Measurements from ENCODE around the gene DIP2B.
A peak's percentile ranks its signal among the peaks of the same experiment; 100 is the strongest.
"Not testable (repeated sequence)": the region's sequence is repeated elsewhere in the genome, so short reads cannot be mapped to it uniquely, and the experiment has no call there.

DIP2B gene

DNA sequence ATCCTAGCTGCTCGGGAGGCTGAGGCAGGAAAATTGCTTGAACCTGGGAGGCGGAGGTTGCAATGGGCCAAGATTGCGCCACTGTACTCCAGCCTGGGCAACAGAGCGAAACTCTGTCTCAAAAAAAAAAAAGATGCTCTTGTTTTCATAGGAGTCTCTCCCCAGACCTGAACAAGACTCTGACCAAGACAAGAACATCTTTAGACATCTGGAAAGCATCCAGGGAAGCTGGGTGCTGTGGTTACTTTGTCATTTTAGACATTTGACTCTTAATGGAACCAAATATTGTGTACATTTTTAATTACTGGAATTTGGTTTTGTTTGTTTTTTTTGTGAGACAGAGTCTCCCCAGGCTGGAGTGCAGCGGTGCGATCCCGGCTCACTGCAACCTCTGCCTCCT, 238.0 kb downstream of the DIP2B start:
- no peak for DNase-seq

DNA sequence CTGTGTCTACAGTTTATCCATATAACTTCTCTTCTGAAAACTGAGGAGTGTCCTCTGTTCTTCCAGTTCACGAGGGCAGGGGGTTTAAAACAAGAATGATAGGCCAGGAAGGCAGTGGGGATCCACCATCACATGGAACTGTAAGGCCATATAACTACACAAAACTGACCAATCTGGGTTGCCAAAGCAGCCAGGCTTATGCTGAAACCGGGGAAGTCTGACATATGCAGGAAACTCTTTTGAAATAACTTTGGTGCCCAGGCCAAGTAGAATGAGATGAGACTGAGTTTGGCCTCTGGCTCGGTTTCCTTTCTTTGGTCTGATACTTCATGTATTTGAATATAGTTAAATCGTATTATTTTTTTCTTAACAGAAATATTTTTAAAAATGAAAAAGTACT, 241.1 kb downstream of the DIP2B start:
- no peak for DNase-seq

DNA sequence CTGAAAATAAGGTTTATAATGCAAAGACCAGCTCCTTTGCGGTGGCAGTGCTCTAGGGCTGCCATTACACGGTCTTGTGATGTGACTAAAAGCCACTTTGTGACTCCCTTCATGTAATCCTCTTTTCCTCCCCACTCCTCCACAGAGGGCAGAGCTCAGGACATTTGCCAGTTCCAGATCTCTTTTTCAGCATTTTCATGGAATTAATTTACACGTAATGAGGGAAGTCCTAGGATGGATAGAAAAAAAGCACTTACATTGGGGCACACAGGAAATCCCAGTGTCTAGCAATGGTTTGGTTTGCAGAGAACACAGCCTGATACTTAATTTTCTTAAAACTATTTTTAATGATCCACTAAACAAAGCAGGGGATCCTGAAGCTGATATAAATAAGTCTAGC, 241.6 kb downstream of the DIP2B start:
- no peak for DNase-seq

DNA sequence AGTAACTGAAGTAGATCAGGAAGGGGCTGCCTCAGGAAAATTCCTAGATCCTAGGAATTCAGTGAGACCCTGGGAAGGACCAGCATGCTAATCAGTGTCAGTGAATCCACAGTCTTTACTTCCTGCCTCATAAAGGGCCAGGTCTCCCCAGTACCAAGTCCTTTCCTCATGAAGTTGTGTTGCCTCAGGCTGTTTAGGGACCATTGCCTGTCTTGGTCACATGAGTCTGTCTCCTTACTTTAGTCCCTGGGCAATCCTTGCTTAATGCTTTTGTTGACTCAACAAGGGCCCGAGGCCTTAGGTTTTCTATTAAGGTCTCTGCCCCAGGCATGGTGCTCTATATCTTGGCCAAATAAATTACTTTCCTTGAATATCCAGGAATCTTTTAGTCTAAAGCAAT, 243.0 kb downstream of the DIP2B start:
- DNase-seq = no peak

DNA sequence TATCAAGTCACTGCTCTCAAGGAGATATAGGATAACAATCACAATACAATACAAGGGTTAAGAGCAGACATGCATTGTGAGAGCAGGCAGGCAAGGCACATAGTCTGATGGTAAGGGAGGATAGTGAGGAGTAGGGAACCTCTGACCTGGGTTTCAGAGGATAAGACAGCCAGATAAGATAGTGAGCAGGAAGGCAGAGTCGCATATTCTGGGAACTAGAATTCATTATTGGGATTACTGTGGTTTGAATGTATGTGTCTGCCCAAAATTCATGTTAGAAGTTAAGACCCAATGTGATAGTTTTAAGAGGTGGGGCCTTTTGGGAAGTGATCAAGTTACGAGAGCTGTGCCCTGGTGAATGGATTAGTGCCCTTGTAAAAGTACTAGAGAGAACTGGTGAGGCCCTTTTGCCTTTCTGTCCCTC, 244.7 kb downstream of the DIP2B start:
- no peak for DNase-seq

DNA sequence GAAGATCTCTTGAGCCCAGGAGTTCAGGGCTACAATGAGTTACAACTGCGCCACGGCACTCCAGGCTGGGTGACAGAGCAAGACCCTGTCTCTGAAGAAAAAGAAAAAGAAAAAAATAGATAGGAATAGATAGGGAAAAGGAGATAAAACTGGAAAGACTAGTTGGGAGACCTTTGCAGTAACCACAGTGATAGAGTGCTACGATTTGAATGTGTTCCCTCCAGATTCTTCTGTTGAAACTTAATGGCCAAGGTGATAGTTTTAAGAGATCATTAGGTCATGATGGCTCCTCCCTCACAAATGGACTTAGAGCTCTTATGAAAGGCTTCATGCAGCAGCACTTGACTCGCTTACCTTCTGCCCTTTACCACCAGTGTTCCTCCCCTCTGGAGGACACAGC, 245.6 kb downstream of the DIP2B start:
- DNase-seq = no peak

DNA sequence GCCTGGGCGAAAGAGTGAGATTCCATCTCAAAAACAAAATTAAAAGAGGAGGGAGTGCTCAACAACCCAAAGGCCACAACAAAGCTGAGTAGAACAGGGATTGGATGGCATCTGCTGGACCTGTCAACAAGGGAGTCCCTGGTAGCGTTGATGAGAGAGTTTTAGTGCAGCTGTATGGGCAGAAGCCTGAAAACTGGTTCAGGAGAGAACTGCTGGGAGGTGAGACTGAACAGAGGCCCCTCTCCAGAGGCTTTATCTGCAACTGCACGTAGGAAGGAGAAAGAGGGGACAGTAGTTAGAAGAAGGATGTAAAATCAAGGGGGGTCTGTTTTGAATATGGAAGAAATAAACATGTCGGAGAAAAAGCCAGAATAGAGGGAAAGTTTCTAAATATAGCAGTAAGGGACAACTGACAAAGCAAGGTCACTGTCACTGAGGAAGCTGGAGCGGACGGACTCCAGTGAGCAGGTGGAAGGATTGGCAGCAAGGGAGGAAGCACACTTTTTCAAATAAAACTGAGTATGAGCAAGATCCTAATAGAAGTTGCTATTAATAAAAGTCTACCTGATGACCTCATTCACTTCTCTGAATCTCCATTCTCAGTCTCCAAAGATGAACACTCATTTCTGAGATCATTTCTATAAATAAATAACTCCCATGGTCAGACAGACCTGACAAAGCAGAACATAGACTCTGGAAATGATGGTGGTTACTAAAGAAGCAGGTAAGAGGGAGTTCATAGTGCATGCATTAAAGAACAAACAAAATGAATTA, 247.3 kb downstream of the DIP2B start:
- no peak for DNase-seq

DNA sequence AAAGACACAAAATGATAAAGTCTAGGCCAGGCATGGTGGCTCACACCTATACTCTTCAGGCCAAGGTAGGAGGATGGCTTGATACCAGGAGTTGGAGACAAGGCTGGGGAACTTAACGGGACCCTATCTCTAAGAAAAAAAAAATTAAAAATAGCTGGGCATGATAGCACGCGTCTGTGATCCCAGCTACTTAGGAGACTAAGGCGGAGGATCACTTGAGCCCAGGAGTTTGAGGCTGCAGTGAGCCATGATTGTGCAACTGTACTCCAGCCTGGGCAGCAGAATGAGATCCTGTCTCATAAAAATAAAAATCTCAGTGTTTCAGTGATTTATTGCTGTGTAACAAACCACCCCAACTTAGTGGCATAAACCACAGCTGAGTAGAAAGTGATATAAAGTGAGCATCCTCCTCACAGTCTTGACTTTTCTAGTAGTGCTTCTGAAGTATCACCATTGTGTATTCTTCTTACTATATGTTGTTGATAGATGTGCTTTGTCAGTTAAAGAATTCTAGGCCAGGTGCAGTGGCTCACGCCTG, 248.5 kb downstream of the DIP2B start:
- no peak for DNase-seq

DNA sequence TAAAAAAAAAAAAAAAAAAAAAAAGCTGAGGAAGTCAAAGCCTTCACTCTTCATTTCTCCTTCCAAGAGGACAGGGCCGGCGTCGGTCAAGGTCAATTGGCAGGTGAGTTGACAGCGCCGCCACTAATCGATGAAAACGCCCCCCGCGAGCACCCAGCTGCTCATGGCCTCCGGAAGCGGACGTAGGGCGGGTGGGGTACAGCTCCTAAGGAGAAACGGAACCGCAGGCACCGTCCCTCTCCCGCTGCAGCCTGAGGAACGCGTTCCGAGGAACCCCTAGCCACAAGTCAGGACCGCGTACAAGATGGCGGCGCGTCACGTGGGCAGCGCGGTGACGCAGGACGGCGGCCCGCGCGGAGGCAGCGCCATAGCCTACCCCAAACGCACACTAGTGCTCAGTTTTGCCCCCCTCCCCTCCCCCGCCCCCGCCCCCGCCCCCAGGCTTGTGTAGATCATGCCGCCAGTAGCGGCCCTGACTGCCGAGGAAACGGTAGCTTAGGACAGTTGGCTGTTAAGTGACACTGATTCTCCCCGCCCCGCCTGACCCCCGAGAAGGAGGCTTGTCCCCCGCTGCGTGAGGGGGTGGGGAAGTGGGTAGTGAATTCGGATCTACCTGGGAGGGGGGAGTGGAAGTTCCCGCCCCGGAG, 259.0 kb downstream of the DIP2B start, which contains the start of gene ATF1:
ATF1 (plus strand) TSS at position 463 of the 647 bp plus-strand sequence. CDS start 16,045 bp downstream, outside the sequence.
- DNase-seq = peak; percentile 90

DNA sequence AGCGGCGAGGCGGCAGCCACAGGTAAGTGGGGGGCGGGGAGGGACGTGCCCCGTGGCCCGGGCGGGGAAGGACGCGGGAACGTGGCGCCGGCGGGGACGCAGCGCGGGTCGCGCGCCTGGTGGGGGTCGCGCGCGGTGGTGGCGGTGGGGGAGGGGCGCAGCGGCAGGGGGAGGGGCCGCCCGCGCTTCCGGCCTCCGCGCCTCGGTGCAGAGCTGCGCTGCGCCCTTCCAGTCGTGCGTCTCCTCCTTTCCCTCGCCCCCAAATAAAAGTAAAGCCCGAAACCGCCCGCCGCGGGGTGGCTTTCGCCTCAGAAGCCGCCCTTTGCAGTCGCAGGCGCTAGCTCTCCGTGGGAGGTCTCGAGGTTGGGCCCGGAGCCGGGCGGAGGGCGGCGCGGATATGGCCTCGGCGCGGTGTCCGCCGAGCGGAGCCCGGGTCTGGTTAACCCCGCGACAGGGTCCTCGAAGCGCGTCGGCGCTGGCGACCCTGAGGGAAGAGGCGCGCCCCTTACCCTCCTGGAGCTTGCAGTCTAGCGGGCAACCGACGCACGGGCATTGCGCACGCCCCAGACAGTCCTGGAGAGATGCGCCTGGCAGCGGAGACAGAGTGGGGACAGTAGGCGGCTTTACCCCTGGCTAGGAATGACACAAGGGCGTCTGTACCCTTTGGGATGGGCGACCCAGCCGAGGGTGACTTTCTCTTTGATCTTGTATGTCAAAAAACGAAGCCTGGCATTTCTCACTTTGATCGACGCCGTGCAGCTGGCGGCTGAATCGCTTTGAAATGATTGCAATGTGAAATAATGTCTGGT, 259.7 kb downstream of the DIP2B start:
- DNase-seq = peak; percentile 79

DNA sequence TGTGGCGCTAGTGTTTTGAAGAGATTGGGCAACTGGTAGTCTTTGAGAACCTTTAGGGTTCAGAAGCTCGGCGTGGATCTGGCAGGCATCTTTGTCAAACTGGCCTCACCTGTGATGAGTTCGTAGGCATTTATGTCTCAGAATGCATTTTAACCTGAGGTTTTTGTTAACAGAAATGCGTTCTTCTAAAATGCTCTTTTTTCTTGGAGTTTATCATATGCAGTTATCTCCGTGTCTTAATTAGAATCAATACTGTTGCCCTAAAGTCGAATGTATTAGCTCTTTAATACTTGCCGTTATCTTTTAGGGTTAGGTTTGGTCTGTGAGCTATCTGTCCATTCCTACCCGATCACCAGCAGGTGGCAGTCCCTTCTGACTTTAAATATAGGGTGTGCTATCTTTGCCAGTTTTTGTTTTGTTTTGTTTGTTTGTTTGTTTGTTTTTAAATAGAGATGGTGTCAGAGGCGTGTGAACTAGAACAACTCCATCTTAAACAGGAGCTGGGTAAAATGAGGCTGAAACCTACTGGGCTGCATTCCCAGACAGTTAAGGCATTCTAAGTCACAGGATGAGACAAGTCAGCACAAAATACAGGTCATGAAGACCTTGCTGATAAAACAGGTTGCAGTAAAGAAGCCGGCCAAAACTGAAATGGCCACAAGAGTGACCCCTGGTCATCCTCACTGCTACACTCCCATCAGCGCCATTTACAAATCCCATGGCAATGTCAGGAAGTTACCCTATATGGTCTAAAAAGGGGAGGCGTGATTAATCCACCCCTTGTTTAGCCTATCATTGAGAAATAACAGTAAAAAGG, 260.5 kb downstream of the DIP2B start:
- DNase-seq = peak; percentile 55

DNA sequence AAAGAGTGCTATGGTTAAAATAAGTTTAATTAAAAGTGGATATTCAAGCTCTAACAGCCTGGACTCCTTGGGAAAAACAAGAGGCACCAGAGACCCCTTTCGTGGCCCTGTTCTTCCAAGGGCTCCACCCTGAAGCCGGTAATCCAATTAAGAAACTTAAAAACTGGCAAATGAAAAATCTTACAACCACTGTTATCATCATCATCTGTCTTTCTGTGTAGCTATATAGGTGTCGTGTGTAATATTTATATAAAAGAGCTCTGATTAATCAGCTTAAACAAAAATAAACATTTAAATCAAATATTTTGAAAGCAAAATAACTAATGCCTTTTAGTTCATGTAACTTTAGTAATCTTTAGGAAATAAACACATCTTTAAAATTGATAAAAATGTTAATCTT, 263.6 kb downstream of the DIP2B start:
- no peak for DNase-seq

DNA sequence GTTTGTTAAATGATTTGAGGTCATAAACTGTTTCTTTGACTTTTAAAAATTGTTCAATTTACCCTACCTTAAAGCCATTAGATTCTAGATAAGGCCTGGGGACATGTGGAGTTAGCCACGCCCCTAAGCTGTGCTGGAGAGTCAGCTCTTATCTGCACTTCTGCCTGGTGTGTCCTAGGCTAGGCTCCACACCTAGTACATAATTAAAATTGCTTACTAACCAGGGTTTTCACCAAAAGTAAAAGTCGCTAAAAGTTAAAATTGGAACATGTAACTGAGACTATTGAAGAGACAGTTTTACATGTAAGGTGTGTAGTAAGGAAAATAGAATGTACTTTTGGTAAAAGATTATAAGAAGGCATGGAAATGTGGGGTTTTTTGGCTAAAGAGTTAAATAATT, 264.0 kb downstream of the DIP2B start:
- DNase-seq = not testable (repeated sequence)

DNA sequence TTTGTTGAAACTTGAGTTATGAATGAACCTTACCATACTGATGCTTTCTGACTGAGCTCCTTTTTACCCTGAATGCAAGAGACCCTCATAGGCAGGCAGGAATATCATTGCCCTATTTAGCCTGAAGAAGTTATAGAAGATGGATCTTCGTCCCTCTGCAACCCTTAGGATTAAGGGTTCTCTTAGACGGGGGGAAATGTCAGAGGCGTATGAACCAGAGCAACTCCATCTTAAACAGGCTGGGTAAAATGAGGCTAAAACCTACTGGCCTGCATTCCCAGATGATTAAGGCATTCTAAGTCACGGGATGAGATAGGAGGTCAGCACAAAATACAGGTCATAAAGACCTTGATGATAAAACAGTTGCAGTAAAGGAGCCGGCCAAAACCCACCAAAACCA, 266.6 kb downstream of the DIP2B start:
- no peak for DNase-seq

DNA sequence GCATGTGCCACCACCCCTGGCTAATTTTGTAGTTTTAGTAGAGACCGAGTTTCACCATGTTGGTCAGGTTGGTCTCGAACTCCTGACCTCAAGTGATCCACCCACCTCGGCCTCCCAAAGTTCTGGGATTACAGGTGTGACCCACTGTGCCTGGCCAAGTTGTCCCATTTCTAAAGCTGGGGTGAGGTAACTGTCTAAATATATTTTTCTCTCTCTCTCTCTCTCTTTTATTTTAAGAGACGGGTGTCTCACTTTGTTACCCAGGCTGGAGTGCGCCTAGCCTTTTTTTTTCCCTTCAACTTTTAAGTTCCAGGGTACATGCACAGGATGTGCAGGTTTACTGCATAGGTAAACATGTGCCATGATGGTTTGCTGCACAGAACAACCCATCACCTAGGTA, 267.7 kb downstream of the DIP2B start:
- no peak for DNase-seq

DNA sequence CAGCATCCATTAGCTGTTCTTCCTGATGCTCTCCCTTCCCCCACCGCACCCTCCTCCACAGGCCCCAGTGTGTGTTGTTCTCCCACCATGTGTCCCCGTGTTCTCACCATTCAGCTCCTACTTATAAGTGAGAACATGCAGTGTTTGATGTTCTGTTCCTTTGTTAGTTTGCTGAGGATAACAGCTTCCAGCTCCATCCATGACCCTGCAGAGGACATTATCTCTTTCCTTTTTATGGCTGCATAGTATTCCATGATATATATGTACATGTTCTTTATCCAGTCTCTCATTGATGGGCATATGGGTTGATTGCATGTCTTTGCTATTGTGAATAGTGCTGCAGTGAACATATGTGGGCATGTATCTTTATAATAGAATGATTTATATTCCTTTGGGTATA, 268.1 kb downstream of the DIP2B start:
- no peak for DNase-seq

DNA sequence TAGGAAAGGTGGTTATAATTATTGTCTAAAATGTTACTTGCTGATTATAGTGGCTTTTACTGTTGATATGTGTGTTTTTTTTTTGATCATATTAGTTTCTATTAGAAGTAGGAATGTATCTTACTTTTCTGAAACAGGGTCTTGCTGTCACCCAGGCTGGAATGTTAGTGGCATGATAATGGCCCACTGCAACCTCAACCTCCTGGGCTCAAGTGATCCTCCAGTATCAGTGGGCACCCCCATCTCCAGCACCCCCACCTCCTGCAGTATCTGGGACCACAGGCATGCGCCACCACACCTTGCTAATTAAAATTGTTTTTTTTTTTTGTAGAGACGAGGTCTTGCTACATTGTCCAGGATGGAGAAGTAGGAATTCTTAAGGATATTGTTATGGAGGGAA, 270.5 kb downstream of the DIP2B start:
- no peak for DNase-seq

DNA sequence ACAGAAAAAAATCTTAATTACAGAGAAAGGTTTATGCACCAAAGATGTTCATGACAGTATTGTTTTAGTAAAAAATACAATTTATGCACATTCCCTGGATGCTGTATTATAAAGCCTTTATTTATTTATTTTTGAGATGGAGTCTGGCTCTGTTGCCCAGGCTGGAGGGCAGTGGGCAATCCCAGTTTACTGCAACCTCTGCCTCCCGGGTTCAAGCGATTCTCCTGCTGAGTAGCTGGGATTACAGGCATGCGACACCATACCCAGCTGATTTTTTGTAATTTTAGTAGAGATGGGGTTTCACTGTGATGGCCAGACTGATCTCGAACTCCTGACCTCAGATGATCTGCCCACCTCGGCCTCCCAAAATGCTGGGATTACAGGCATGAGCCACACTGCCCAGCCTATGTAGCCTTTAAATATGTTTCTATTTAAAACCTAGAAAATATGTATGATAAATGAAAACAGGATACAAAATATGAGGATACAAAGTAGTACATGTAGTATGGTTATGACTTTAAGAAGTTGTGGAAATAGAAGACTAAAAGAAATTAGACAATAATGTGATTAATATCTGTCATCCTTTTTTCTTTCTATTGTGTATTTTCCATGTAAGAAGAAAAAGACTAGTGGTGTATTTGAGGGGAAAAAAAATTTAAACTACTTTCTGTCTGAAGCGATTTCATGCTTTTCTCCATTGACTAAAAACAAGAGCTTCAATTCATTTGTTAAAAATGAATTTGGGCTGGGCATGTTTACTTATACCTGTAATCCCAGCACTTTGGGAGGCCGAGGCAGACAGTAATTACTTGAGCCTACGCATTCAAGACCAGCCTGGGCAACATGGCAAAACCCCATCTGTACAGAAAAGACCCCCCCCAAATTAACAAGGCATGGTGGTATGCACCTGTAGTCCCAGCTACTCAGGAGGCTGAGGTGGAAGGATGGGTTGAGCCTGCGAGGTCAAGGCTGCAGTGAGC, 272.3 kb downstream of the DIP2B start:
- DNase-seq = no peak

DNA sequence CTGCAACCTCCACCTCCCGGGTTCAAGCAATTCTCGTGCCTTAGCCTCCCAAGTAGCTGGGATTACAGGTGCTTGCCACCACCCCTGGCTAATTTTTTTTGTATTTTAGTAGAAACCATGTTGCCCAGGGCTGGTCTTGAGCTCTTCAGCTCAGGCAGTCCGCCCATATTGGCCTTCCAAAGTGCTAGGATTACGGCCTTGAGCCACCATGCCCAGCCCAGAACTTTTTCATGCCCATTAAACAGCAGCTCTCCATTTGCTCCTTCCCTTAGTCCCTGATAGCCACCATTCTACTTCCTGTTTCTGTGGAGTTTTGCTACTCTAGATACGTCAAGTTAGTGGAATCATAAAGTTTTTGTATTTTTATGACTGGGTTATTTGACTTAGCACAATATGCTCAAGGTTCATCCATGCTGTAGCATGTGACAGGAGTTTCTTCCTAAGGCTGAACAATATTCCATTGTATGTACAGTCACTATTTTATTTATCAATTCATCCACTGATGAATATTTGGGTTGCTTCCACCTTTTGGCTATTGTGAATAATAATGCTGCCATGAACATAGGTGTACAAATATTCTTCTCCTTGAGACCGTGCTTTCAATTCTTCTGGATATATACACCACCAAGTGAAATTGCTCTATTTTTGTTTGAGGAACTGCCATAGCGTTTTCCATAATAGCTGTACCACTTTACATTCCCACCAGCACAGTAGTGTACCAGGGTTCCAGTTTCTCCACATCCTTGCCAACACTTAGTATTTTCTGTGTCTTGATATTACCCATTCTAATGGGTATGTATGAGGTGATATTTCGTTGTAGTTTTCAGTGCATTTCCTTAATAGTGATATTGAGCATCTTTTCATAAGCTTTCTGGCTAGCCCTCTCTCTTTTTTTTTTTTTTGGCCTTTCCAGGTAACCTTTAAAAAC, 274.1 kb downstream of the DIP2B start:
- DNase-seq = no peak

DNA sequence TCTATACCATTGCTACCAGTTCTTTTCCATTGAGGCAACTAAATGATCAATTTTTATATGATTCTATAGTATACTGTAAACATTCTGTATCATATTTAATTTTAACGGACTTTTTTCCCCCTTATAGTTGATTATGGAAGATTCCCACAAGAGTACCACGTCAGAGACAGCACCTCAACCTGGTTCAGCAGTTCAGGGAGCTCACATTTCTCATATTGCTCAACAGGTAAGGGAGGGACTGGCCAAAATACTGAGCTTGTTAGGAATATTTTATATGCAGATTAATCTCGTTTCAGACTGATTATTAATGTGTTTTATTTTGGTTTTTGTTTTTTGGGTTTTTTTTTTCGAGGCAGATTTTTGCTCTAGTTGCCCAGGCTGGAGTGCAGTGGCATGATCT, 275.2 kb downstream of the DIP2B start:
- DNase-seq = no peak

Data from stimulated activated CD4-positive, alpha-beta T cell treated with anti-CD3 and anti-CD28 coated beads, Interleukin-4, amount 100 ng/mL, for 24 hours (primary cell).